Caco-2 (cell line): ENCODE measurements around the gene ADGRB3. TPM values are rescaled to one million over a fixed set of nuclear protein-coding genes. Genes with fewer than 3 reads are reported as not detected.
"Not testable (repeated sequence)": the region's sequence is repeated elsewhere in the genome, so short reads cannot be mapped to it uniquely, and the experiment has no call there.

ENCODE experiments used
- BruUV-seq: library from RNA; stranded (reverse); fragments of 400-500 nt; replicated peaks from 2 replicates; lab custom pipeline; 2021; lab: Mats Ljungman, UMichigan
- CTCF ChIA-PET: fragments of 300-600 bp; sonication (Branson Sonifier 250); formaldehyde crosslinking; loops from one replicate; lab custom pipeline; 2022; ENCODE audit warnings: antibody characterized with exemption; lab: Charles Lee
- POLR2A ChIA-PET: fragments of 300-600 bp; sonication (Branson Sonifier 250); formaldehyde crosslinking; loops from one replicate; lab custom pipeline; 2022; ENCODE audit warnings: antibody characterized with exemption; lab: Charles Lee
- DNase-seq, 2 experiments: peaks; one replicate each; pipeline versions ENCODE4 v3.0.0 to v3.0.0-alpha.2; 2020 to 2022
- H3K27me3 ChIP-seq: replicated peaks from 2 replicates; pipeline ENCODE4 v1.6.0; 2011; ENCODE audit warnings: low read length; ENCODE audit not compliant: control insufficient read depth, insufficient read depth
- H3K36me3 ChIP-seq: 2 replicates; pipeline ENCODE4 v1.5.1; 2011; ENCODE audit warnings: low read length; ENCODE audit not compliant: control insufficient read depth, insufficient read depth
- H3K4me1 ChIP-seq: fragments of 250-450 bp; sonication (Bioruptor Pico); 2 replicates; pipeline ENCODE4 v1.5.1; 2020; ENCODE audit warnings: mild to moderate bottlenecking
- H3K4me3 ChIP-seq: 2 replicates; pipeline ENCODE4 v1.5.1; 2011; ENCODE audit warnings: low read depth, mild to moderate bottlenecking, control low read depth, low read length
- H3K9me3 ChIP-seq: fragments of 250-450 bp; sonication (Bioruptor Pico); 2 replicates; pipeline ENCODE4 v1.5.1; 2020; ENCODE audit warnings: mild to moderate bottlenecking, moderate library complexity
- H3K27ac Mint-ChIP-seq: one replicate; pipeline ENCODE4 v1.8.0; 2022; ENCODE audit warnings: mixed read lengths; ENCODE audit not compliant: unreplicated experiment
- H3K27me3 Mint-ChIP-seq: one replicate; pipeline ENCODE4 v1.8.0; 2022; ENCODE audit warnings: mixed read lengths; ENCODE audit not compliant: insufficient read depth, unreplicated experiment
- H3K36me3 Mint-ChIP-seq: one replicate; pipeline ENCODE4 v1.8.0; 2022; ENCODE audit warnings: mild to moderate bottlenecking, mixed read lengths; ENCODE audit not compliant: insufficient read depth, unreplicated experiment
- H3K4me1 Mint-ChIP-seq: one replicate; pipeline ENCODE4 v1.8.0; 2022; ENCODE audit warnings: low read depth, mixed read lengths; ENCODE audit not compliant: unreplicated experiment
- H3K4me3 Mint-ChIP-seq: one replicate; pipeline ENCODE4 v1.8.0; 2022; ENCODE audit warnings: mild to moderate bottlenecking, moderate library complexity, mixed read lengths; ENCODE audit not compliant: unreplicated experiment
- H3K9me3 Mint-ChIP-seq: one replicate; pipeline ENCODE4 v1.8.0; 2022; ENCODE audit warnings: mixed read lengths; ENCODE audit not compliant: unreplicated experiment
- intact Hi-C: fragments of 100-400 bp; cut with micrococcal nuclease; formaldehyde crosslinking; loops from one replicate; pipeline ENCODE4 v1.10.0; 2022; ENCODE audit not compliant: unreplicated experiment
- total RNA-seq: library from RNA; stranded (reverse); gene quantifications from 2 replicates; pipeline ENCODE4 v1.2.3, GENCODE V29; 2022
- TF ChIP-seq, protein P1 (sequence below), 2 experiments: fragments of 200-600 bp in 1 of 2; IDR thresholded peaks; 1 replicate in 1 of 2; 2 replicates in 1 of 2; pipeline versions ENCODE4 v1.5.1 to v1.8.0; 2011 to 2022; ENCODE audit warnings: antibody characterized with exemption in 1 of 2, control low read depth in 1 of 2, inconsistent platforms in 1 of 2, low read depth in 1 of 2, low read length in 1 of 2, mild to moderate bottlenecking in 1 of 2, moderate library complexity in 1 of 2; ENCODE audit not compliant: insufficient read depth in 1 of 2, severe bottlenecking in 1 of 2, unreplicated experiment in 1 of 2

Gene ADGRB3
- total RNA-seq, 1 experiment from 2014 or later, result 0.18 TPM

DNA sequence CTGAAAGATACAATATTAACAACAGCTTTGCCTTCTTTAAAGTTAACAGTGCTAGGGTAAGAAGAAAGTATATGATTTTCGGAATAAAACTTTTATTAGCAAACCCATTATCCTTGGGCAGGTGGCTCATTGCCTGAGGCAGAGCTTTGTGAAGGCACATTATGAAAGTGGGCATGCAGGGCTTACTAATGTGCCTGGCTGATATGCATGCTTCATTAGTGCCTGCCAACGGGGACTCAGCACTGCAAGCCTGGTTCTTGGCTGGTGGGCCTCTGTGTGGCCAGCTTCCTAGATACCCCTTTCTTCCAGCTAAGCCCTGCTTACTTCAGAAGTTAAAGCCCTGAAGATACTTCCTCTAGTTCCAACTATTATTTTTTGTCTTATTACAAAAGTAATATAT is 481.6 kb downstream of the ADGRB3 start:
- H3K4me1 ChIP-seq, result peaks cover 8% of the 10 kb centered on the region; the same call in 1 of the 2 replicates
- ChIA-PET CTCF (interaction anchor here (0.6 kb wide), 1 partner anchor 70 kb away, joined by 7 read pairs; no protein-coding TSS in a partner anchor), POLR2A (no interaction called here)
- H3K9me3 ChIP-seq, result no peaks in the 10 kb centered on the region
- H3K4me3 ChIP-seq, result no peak overlapping the region
- H3K36me3 ChIP-seq, result no peaks in the 10 kb centered on the region
- DNase-seq, result no peak
- peaks cover 1% of the 10 kb centered on the region for H3K4me1 Mint-ChIP-seq
- no peaks in the 10 kb centered on the region for H3K36me3 Mint-ChIP-seq
- H3K27ac Mint-ChIP-seq, result no peak overlapping the region
- no peaks in the 10 kb centered on the region for H3K9me3 Mint-ChIP-seq
- intact Hi-C loops, result no loop called here
- no peak overlapping the region for H3K4me3 Mint-ChIP-seq
- no peaks in the 10 kb centered on the region for H3K27me3 ChIP-seq
- H3K27me3 Mint-ChIP-seq, result no peaks in the 10 kb centered on the region
- TF ChIP-seq, protein P1, sequence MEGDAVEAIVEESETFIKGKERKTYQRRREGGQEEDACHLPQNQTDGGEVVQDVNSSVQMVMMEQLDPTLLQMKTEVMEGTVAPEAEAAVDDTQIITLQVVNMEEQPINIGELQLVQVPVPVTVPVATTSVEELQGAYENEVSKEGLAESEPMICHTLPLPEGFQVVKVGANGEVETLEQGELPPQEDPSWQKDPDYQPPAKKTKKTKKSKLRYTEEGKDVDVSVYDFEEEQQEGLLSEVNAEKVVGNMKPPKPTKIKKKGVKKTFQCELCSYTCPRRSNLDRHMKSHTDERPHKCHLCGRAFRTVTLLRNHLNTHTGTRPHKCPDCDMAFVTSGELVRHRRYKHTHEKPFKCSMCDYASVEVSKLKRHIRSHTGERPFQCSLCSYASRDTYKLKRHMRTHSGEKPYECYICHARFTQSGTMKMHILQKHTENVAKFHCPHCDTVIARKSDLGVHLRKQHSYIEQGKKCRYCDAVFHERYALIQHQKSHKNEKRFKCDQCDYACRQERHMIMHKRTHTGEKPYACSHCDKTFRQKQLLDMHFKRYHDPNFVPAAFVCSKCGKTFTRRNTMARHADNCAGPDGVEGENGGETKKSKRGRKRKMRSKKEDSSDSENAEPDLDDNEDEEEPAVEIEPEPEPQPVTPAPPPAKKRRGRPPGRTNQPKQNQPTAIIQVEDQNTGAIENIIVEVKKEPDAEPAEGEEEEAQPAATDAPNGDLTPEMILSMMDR (IDR thresholded peaks at IDR 0.05; ENCODE audit: insufficient read depth in 1 of 2, low read depth in 1 of 2, low read length in 1 of 2, severe bottlenecking in 1 of 2, unreplicated experiment in 1 of 2), result no peak
- BruUV-seq, result no TSS peak

DNA sequence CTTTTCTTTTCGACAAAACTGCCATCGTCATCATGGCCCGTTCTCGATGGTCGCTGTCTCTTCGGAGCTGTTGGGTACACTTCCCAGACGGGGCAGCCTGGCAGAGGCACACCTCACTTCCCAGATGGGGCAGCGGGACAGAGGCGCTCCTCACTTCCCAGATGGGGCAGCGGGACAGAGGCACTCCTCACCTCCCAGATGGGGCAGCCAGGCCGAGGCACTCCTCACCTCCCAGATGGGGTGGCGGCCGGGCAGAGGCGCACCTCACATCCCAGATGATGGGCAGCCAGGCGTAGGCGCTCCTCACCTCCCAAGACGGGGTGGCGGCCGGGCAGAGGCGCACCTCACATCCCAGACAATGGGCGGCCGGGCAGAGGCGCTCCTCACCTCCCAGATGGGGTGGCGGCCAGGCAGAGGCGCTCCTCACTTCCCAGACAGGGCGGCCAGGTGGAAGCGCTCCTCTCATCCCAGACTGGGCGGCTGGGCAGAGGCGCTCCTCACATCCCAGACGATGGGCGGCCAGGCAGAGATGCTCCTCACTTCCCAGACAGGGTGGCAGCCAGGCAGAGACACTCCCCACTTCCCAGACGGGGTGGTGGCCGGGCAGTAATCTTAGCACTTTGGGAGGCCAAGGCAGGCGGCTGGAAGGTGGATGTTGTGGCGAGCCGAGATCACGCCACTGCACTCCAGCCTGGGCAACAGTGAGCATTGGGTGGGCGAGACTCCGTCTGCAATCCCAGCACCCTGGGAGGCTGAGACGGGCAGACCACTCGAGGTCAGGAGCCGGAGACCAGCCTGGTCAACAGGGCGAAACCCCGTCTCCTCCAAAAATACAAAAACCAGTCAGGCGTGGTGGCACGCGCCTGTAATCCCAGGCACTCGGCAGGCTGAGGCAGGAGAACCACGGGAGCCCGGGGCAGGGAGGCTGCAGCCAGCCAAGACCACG is 486.7 kb downstream of the ADGRB3 start:
- POLR2A ChIA-PET, H3K4me1 ChIP-seq, H3K36me3 Mint-ChIP-seq, H3K9me3 ChIP-seq, H3K4me1 Mint-ChIP-seq, DNase-seq, H3K27me3 ChIP-seq, CTCF ChIA-PET, H3K27ac Mint-ChIP-seq, intact Hi-C loops, H3K27me3 Mint-ChIP-seq, H3K36me3 ChIP-seq, H3K9me3 Mint-ChIP-seq, BruUV-seq, H3K4me3 Mint-ChIP-seq, H3K4me3 ChIP-seq: not testable (repeated sequence)

DNA sequence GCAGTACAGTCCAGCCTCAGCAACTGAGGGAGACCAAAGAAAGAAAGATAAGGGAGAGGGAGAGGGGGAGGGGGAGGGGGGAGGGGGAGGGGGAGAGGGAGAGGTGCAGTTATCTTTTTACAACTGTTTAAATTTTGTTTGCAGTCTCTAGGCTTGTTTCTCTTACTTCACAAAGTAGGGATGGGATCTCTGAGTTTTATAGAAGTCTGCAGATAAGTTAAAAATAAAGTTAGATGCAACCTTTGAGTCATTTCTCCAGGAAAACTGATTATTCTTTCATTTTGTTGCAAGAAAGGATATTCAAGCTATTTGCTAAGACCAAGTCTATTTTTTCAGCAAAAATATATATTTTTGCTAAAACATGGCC is 487.3 kb downstream of the ADGRB3 start:
- Mint-ChIP-seq H3K36me3 (no peaks in the 10 kb centered on the region), H3K9me3 (no peaks in the 10 kb centered on the region), H3K27ac (no peak overlapping the region), H3K4me1 (no peaks in the 10 kb centered on the region), H3K27me3 (no peaks in the 10 kb centered on the region), H3K4me3 (no peak overlapping the region)
- Histone ChIP-seq H3K36me3 (no peaks in the 10 kb centered on the region), H3K9me3 (no peaks in the 10 kb centered on the region), H3K4me1 (no peaks in the 10 kb centered on the region), H3K4me3 (no peak overlapping the region), H3K27me3 (no peaks in the 10 kb centered on the region)
- BruUV-seq, result no TSS peak
- no peak for DNase-seq
- TF ChIP-seq, protein P1 (IDR thresholded peaks at IDR 0.05; ENCODE audit: insufficient read depth in 1 of 2, low read depth in 1 of 2, low read length in 1 of 2, severe bottlenecking in 1 of 2, unreplicated experiment in 1 of 2), result no peak
- ChIA-PET POLR2A (no interaction called here), CTCF (no interaction called here)
- intact Hi-C loops, result no loop called here
